Posterior cingulate gyrus (tissue), 11 donors: ENCODE measurements around the gene EXD3.
"Not testable (repeated sequence)": the region's sequence is repeated elsewhere in the genome, so short reads cannot be mapped to it uniquely, and the experiment has no call there.

Experiments
- DNase-seq, 10 donors: peaks; one replicate each; pipeline versions ENCODE4 v3.0.0 to v3.0.0-alpha.2; 2020 to 2021; ENCODE audit warnings: mixed read lengths in 3 of 10
- intact Hi-C: fragments of 100-400 bp; cut with DNase I; formaldehyde crosslinking; loops from one replicate; pipeline ENCODE4 v1.15.1; 2023

EXD3 gene

GRCh38 chr9:137327641-137328550 lies 95.1 kb downstream of the EXD3 start:
- intact Hi-C loops, DNase-seq: not testable (repeated sequence)

GRCh38 chr9:137326445-137327065 lies 96.4 kb downstream of the EXD3 start:
- peak in 1 of 10 donors; percentile 38 for DNase-seq
- intact Hi-C loops: no loop called here

DNA sequence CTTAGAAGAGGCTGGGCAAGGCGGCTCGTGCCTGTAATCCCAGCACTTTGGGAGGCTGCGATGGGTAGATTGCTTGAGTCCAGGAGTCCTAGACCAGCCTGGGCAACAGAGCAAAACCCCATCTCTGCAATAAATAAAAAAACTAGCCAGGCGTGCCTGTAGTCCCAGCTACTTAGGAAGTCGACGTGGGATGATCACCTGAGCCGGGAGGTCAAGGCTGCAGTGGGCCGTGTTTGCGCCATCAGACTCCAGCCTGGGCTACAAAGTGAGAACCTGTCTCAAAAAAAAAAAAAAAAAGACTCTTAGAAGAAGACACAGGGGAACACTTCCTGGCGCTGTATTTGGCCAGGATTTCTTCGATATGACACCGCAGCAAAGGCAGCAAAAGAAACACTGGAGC lies 97.2 kb downstream of the EXD3 start:
- intact Hi-C loops: no loop called here
- peak in 2 of 10 donors; percentile 24 to 53 for DNase-seq

GRCh38 chr9:137325124-137325523 lies 97.8 kb downstream of the EXD3 start:
- intact Hi-C loops: no loop called here
- DNase-seq: peak in 2 of 10 donors; percentile 33 to 65

DNA sequence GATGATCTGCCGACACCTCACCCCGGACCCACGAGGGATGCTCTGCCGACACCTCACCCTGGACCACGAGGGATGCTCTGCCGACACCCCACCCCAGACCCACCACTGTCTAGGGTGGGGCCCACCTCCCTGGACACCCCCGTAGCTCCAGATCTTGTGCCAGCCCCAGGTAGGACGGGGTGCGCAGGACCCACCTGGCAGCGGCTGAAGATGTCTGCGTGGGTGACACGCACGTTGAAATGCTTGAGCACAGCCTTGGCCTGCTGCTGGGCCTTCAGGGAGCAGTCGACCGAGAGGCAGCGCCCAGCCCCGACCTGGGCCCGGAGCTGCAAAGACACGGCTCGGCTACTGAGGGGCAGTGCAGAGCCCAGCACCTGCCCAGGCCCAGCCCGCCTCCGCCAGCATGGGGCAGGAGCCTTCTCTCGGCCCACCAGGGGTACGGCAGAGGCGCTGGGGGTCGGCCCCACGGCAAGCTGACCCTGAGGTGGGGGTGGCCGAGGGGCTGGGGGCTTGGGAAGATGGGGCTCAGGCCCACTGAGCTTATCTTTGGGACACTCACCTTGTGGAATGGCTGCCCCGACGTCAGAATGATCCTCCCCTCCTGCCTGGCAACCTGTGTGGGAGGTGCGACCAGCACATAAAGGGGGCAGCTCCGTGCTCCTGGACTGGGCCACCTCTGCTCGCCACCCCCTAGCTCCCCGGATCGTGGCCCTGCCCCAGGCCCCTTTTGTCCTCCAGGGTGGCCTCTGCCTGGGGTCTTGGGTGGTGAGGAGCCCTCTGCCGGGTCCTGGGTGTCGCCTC lies 99.2 kb downstream of the EXD3 start:
- peak in 2 of 10 donors; percentile 66 for DNase-seq
- intact Hi-C loops: no loop called here

- DNase-seq: peak in 1 of 10 donors; percentile 40
Observed at GRCh38 chr9:137321726-137322361, 101.1 kb downstream of the EXD3 start.

DNA sequence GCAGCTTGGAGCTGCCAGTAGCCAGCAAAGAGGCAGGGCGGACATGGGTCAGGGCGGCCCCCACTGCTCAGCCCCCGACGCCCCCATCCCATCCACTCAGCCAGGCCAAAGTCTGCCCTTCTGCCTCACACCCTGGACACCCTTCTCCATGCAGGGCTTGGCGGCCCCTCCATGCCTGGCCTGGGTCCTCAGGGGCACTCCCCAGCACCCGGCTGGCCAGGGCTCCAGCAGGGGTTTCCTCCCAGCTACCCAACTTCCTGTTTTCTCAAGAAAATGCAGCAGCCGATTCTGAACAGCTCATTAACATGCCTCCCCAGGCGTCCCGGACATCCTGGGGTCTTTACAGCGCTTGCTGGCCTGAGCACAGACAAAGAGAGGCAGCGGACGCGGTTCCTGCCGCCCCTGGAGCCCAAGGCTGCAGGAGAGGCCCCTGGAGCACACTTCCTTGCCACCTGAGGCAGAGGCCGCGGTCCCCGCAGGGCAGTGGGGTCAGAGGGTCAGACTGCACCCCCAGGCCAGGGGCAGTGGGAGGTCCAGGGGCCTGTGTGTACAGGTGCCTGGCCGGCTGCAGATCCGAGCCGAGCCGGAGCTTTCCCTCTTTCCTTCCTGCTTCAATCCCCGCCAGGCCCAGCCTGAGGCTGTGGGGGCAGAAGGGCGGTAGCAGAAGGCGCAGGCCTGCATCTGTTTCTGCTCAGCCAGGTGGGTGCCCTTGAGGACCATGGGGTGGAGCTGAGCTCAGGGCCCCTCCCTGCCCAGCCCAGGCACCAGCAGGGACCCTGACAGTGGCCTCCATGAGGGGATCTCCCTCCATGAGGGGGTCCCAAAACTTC lies 102.2 kb downstream of the EXD3 start:
- intact Hi-C loops: no loop called here
- peak in 2 of 10 donors; percentile 61 to 64 for DNase-seq

More at GRCh38 chr9:137321726-137322361, 101.1 kb downstream of the EXD3 start:
- intact Hi-C loops: no loop called here

- peak in 3 of 10 donors; percentile 62 to 82 (median 73) for DNase-seq
- intact Hi-C loops: no loop called here
Observed at GRCh38 chr9:137319739-137320551, 103.0 kb downstream of the EXD3 start.

DNA sequence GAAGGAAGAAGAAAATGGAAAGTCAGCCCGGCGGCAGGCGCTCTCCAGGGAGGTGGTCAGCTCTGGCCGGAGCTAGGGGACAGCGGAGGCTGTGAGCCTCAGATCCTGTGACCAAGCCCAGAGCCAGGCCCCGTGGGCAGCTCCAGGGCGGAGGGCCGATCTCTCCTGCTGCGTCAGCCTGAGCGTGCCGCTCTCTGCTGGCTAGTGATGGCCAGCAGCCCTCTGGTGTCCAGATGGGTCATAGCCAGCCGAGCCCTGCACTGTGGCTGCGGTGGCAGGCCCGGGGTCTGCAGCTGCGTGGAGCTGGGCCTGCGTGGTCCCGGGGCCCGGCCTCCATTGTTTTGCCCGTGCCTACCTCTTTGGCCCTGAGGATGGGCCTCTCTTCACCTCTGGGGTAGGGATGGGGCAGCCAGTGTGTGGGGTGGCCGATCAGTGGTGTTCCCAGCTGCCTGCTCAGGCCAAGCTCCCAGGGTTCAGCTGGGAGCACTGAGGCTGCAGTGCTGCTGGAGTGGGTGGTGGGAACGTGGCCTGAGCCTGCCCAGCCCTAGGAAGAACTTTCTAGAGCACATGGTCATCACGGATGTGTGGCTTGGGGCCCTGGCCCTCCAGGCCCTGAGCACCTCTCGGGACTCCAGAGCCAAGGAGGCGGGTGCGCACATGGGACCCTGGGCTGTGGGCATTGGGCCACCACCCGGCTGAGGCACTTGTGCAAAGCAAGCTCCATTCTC lies 103.8 kb downstream of the EXD3 start:
- DNase-seq: peak in 8 of 10 donors; percentile 52 to 93 (median 66)
- intact Hi-C loops: no loop called here

GRCh38 chr9:137318602-137319001 lies 104.4 kb downstream of the EXD3 start:
- intact Hi-C loops: no loop called here
- DNase-seq: peak in 3 of 10 donors; percentile 49 to 80 (median 78)

GRCh38 chr9:137317718-137318511 lies 105.0 kb downstream of the EXD3 start:
- intact Hi-C loops: no loop called here
- DNase-seq: peak in 3 of 10 donors; percentile 50 to 81 (median 67)

- peak in 3 of 10 donors; percentile 67 to 76 (median 76) for DNase-seq
- intact Hi-C loops: no loop called here
Observed at GRCh38 chr9:137317021-137317717, 105.8 kb downstream of the EXD3 start.

DNA sequence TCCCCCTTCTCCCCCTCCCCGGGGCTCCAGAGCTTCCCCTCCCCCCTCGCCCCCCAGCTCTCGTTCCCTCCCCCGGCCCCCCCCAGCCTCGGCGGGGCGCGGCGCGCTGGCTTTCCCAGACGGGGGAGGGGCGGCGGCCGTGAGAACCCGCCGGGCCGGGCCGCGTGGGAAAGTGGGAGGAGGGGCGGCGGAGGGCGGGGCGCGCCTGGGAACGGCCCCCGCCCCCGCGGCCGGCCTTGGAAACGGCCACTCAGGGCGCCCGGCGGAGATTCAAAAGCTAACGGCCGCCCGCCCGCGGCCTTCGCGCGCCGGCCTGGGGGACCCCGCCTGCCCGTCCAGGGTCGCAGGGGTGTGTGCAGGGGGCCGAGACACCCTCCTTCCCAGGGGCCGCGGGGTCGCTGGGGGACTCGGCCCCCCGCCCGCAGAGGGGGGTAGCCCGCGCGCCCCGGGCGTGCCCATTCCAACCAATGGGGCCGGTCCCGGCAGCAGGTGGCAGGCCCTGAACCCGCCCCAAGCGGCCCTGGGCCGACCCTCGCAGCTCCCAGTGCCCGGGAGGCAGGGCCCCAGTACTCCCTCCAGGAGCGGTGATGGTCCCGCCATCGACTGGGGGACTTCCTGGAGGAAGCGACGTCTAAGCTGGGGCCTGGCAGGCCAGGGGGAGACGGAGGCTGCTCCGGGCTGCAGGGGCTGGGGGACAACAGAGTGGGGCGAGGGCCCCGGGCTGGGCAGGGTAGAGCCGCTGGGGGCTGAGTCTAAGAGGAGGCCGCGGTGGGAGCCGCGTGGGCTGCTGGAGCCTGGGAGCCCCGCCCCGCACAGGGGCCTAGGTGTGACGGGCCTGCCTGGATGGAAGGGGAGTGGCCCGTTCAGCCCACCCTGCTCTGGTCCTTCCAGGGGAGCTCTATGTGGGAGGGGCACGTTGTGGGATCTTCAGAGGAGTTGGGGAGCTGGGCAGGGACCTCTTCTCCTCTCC lies 106.7 kb downstream of the EXD3 start:
- intact Hi-C loops: no loop called here
- peak in 3 of 10 donors; percentile 71 to 73 (median 71) for DNase-seq

DNA sequence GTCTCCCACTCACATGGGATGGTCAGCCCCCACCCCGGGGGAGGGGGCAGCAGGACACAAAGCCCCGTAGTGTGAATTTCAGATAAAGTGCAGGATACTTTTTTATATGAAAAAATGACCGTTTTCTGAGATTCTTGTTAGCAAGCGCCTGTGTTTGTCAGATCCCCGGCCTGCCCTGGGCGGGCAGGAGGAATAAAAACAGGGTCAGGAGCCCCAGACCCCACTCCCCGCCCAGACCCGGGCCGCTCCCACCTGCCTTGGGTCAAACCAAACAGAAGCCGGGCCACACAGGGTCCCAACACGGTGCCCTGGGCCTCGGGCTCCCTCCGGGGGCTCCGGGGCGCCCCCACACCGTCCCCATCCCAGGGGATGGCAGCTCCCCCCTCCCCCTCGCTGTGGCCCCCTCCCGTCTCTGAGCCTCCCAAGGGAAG lies 107.4 kb downstream of the EXD3 start:
- peak in 2 of 10 donors; percentile 65 to 69 for DNase-seq
- intact Hi-C loops: no loop called here
